NOMO-1 treated with DMSO at 0.1 percent for 48 hours (cell line): Measurements from ENCODE around the gene OR52E4.

Experiments used
- DNase-seq: peaks from one replicate; lab custom pipeline; 2025; ENCODE audit not compliant: unreplicated experiment; lab: John Stamatoyannopoulos, UW

Gene OR52E4

GRCh38 chr11:5928811-5929210 lies 48.4 kb downstream of the OR52E4 start:
- no peak for DNase-seq

- DNase-seq: no peak
Measured at GRCh38 chr11:5929571-5930368, 49.3 kb downstream of the OR52E4 start.

GRCh38 chr11:5930614-5931013 lies 50.2 kb downstream of the OR52E4 start:
- no peak for DNase-seq

DNA sequence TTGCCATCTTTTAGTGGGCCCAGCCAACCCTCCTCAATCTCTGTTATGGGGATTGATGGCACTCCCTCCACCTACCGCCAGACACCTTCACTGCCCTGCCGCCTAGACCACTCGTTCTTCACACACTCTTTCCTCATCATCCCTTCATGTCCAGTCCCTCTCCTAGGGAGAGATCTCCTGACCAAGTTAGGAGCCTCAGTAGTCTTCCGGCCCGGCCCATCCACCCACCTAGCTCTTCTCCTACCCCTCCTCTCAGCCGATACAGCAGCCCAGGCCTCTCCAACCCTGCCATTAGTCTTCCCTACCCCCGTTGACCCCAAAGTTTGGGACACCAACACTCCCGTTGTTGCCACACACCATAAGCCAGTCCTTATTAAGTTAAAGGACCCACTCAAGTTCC lies 50.6 kb downstream of the OR52E4 start:
- DNase-seq: no peak

DNA sequence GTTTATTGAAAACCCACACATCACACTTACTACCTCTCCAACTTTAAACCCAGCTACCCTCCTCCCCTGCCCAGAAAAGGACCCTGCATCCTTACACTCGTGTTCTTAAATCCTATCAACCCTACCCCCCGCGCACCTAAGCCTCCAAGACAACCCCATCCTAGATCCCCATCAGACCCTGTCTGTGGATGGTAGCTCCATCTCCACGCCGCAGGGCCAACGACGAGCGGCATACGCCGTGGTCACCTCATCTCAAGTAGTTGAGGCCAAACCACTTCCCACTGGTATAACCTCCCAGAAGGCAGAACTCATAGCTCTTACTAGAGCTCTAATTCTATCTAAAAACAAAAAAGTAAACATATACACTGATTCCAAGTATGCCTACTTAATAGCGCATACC lies 52.2 kb downstream of the OR52E4 start:
- DNase-seq: no peak

- no peak for DNase-seq
Measured at GRCh38 chr11:5933116-5933515, 52.7 kb downstream of the OR52E4 start.
